ENCODE measurements around the gene ATP10A.

The ATP10A gene, protein sequence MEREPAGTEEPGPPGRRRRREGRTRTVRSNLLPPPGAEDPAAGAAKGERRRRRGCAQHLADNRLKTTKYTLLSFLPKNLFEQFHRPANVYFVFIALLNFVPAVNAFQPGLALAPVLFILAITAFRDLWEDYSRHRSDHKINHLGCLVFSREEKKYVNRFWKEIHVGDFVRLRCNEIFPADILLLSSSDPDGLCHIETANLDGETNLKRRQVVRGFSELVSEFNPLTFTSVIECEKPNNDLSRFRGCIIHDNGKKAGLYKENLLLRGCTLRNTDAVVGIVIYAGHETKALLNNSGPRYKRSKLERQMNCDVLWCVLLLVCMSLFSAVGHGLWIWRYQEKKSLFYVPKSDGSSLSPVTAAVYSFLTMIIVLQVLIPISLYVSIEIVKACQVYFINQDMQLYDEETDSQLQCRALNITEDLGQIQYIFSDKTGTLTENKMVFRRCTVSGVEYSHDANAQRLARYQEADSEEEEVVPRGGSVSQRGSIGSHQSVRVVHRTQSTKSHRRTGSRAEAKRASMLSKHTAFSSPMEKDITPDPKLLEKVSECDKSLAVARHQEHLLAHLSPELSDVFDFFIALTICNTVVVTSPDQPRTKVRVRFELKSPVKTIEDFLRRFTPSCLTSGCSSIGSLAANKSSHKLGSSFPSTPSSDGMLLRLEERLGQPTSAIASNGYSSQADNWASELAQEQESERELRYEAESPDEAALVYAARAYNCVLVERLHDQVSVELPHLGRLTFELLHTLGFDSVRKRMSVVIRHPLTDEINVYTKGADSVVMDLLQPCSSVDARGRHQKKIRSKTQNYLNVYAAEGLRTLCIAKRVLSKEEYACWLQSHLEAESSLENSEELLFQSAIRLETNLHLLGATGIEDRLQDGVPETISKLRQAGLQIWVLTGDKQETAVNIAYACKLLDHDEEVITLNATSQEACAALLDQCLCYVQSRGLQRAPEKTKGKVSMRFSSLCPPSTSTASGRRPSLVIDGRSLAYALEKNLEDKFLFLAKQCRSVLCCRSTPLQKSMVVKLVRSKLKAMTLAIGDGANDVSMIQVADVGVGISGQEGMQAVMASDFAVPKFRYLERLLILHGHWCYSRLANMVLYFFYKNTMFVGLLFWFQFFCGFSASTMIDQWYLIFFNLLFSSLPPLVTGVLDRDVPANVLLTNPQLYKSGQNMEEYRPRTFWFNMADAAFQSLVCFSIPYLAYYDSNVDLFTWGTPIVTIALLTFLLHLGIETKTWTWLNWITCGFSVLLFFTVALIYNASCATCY (N-terminal part only)

DNA sequence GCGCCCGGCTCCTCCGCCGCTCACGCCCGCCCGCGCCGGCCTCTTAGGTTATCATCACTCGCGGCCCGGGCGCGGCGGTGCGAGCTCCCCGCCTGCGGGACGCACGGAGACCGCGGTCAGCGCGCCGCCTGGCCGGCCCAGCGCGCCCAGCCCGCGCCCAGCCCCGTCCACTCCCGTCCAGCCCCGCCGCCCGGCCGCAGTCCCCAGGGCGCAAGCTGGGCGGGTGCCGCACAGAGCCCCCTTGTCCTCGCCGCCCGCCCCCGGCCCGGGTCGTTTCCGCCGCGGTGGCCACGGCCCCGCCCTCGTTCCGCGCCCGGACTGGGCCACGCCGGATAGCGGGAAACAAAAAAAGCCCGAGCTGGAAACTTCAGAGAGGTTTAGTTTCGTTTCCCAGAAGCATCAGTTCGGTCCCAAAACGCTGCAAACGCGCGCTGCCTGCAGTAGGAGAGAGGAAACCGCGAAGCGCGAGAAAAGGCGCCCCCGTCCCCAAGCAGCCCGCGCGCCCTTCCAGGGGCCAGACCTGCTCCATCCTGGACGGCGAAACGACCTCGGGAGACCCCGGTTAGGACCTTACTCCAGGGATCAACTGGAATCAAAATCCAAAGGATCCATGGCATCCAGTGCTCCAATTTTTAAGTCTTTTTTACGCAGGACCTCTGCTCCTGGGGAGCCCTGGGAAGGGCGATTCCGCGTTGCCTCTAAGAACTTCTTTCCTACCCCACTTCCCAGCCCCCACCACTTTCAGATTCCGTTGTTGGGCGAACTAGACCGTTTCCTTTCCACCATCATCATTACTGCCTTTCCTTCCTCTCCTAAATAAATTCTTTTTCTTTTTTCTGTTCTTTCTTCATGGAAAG, at the start of gene ATP10A:
Gene ATP10A, minus strand, starts transcription at position 217 of the 857 bp plus-strand sequence. CDS start 231 bp downstream, outside the sequence.
- FAIRE-seq = no peak

DNA sequence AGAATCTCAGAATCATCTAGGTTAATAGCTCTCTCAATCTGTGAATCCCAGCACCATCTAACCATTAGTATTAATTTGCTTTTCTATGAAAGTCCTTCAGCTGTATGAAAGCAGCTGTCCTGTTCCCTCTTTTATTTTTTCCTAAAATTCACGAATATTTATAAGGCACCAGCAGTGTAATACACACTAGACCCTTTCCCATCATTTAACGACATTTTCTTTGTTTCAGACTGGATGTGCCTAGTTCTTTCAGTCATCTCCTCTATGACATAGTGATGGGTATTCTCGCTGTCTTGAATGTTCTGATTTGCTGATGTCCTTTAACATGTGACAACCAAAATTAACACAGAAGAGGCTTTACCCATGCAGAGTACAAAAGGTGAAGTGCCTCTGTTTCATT, 48.9 kb upstream of the ATP10A start:
- no peak for FAIRE-seq

DNA sequence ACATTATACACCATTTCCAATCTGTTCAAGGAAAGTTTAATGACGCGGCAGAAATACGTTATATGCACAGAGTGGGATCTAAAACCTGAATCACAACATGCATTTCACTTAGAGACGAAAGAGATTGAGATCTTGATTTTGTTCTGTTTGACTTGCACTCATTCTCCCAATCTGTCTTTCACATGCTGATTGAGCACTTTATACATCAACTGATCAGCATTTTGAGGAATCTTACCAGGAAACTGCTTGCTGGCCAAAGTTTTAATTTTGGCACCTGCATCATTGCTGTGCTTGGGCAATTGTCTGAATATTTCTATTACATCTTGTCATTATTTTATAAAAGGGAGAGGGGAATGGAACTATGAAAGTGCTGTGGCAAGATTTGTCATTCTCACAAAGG, 47.7 kb upstream of the ATP10A start:
- FAIRE-seq = no peak

DNA sequence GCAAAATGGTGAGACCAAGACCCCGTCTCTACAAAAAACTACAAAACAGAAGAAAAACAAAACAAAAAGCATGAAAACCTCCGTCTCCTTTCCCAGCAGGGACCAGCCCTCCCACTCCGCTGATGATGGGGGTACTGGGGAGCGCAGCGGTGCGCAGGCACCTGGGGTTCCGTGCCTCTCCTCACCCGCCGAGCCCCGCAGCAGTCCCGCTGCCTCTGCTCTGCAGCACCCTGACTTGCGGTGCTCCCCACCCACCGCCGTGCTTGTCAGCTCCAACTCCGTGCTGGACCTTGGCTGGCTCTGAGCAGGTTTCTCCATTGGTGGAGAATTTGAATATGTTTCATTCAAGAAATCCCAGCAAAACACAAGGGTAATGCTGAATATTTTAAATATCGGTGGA, 46.7 kb upstream of the ATP10A start:
- FAIRE-seq = no peak

DNA sequence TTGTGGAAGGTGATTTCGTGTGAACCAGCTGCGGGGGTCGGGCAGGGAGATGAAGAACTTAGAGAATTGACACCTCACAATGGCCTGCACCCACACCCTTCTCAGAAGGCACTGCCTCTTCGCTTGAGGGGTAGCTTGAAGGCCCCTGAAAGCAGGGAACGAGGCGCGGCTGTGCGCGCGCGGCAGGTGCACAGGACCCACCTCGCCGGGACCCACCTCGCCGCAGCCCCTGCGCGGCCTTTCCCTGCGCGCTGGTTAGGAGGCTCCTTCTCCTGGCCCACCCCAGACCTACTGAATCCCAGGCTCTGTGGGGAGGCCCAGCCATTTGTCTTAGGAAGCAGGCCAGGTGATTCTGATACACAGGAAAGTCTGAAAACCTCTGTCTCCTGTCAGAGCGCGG, 46.2 kb upstream of the ATP10A start:
- no peak for FAIRE-seq

DNA sequence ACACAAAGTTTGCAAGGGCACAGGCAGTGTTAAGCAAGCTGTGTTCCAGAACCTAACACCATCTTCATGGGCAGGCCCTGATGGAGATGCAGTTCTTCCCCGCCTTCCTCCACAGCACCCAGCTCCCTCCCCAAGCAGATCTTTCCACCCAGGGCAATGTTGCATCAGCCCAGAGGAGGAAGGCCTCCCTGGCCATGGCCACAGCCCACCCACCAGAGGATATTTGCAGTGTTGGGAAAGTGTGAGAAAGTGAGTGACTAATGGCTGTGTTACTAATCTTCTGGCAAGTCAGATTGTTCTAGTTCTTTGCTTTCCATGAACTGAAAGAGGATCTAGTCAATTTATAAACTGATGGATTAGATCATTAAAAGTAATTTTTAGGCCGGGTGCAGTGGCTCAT, 42.0 kb upstream of the ATP10A start:
- no peak for FAIRE-seq

DNA sequence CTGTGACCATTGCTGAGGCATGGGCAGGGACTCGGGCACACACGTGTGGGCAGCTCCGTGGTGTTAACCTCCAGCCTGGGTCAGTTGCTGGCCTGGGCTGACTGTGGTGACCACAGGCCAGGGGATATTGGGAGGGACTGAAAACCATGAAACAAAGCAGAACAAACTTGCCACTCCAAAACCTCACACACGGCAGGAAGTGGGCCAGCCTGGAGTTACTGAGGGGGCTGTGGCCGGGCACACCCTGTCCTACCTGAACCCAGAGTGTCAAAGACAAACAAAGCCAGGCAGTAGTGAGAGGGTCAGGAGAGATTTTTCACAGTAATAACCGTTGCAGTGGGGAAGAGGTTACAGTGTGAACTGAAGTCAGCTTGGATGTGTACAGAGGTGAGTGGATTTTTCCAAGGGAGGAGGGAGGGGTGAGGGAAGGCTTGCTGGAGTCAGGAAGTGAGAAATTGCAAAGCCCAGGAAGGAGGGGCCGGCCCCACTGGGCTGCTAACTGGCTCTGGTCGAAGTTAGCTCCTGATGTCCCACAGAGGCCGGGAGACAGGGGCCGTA, 40.0 kb upstream of the ATP10A start:
- no peak for FAIRE-seq

DNA sequence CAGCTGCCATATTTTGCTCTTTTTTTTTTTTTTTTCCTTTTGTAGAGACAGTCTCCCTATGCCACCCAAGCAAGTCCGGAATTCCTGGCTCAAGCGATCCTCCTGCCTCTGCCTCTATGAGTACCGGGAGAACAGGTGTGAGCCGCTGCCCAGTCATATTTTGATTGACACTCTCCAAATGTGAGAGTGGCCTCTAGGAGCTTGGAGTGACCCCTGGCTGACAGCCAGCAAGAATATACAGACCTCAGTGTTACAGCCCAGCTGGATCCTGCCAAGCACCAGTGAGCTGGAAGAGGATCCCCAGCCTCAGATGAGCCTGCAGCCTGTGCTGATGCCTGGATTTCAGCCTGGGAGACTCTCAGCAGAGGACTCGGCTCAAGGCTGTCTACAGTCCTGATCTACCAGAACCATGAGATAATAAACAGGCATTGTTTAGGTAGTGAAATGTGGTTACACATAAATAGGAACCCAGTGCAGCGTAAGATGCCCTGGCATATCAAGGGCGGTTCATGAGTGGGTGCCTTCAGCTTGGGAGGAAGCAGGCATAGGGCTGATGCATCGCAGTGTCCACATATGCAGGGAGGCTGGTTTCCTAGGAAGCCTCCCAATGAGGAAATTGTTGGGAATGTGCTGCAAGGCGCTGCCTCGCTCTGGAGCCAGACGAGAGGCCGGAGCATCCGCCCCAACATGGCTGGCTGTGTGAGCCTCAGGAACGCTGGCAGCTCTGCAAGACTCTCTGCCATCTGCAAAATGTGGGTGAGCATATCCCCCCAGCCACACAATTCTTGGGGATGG, 38.9 kb upstream of the ATP10A start:
- no peak for FAIRE-seq

DNA sequence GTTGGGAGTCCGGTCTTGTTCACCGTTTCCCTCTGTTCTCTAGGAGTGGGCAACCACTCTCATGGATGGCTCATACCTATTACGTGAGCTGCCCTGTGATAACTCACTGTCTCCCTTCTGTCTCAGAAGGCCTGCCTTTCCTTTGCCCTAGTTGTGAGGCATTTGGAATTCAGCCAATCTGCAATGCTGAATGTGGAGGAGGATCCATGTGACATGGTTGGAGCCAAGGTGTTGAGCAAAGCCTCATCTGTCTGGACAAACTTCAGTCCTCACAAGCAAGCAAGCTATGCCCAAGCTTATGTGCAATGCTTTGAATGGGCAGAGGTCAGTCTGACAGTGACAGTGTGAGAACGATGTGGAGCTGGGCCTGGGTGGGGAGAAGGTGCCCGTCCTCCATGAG, 37.8 kb upstream of the ATP10A start:
- FAIRE-seq = no peak

DNA sequence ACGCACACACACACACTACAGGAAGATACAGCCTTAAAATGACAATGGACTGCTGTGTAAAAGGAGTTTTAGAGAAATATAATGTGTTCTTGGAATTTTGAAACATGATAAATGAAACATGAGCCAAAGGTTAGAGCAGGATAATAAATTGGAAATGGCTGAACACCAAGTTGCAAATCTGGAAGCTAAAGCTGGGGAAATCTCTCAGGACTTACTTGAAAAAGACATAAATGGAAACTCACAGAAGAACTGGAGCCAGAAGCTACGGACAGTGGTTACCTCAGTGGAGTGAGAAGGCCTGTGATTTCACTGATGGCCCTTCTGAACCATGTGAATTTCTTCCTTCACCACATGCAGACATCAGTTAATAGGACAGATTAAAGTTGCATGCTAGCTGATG, 37.3 kb upstream of the ATP10A start:
- FAIRE-seq = no peak

DNA sequence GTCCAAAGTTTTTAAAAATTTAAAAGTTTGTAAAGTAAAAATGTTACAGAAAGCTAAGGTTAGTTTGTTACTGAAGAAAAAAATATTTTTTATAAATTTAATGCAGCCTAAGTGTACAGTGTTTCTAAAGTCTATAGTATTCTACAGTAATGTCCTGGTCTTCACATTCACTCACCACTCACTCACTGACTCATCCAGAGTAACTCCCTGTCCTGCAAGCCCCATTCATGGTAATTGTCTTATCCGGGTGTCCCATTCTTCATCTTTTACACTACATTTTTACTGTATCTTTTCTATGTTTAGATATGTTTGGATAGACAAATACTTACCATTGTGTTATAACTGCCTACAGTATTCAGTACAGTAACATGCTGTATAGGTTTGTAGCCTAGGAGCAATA, 36.7 kb upstream of the ATP10A start:
- no peak for FAIRE-seq

DNA sequence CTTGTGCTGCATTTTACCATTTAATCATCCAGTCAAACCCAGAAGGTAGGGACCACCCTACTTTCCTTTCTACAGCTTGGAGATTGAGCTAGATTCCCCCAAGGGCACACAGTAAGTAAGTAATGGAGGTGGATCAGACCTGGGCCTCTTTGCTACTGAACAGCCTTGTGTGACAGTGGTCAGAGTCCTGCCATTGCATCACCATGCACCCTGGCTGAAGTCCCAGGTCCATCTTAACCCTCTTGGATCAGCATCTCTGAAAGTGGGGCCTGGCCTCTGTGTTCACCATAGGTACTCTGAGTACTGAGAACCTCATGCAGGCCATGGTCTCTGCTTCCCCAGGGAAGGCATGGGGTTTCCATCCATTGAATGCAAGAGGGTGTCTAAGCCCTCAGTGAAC, 34.5 kb upstream of the ATP10A start:
- no peak for FAIRE-seq

DNA sequence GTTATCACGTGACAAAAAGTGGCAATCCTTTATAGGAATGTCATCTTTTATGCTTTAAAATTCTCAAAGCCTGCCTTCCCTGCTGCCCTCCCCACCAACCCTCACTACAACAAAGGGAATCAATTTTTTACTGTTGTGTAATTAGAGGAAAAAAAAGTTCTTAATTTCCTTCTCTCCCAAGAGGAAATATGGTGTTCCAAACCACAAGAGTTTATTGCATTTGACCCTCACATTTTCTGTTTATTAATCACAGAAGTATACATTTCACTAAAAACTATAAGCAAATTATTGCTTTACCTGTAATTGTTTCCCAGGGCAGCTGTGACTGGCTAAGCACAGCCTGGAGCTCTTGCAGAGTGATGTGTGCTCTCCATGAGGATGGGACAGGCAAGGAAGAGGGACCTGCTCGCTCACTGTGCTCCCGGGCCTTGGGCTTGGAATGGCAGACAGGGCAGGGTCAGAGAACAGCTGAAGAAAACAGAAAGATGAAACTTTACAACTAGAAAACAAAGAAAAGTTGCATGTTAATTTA, 31.3 kb upstream of the ATP10A start:
- no peak for FAIRE-seq

DNA sequence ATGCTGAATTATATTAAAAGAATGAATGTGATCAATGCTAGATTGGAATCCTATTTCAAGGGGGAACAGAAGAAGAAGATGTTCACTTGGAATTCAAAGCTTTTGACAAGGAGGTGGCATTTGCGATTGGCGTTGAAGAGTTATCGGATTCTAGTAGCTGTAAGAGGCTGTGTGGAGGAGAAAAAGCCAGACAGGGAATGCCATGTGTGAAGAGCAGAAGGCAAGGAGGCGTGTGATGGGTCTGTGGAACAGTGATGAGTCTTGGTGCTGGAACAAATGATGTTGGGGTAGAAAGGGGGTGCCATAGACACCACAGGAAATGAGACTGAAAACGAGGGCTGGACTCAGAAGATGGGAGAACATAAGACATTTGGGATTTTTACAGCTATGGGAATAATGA, 30.5 kb upstream of the ATP10A start:
- FAIRE-seq = no peak

DNA sequence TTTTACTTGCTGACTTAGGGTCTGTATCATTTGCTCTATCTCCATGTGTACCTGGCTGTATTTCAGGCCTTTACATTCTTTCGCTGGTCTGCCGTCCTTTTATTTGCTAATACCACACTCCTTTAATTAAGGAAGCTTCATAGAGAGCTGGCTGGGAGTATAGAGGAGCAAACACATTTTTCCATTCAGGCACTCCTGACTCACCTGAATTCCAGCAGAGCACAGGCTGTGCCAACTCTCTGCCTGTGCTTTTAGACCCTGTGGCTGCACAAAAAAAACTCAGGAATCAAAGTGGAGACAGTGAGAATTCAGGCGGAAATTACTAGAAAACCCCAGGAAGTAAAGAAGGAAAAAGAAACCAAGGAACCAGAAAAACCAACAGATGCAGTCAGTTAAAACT, 29.0 kb upstream of the ATP10A start:
- no peak for FAIRE-seq

DNA sequence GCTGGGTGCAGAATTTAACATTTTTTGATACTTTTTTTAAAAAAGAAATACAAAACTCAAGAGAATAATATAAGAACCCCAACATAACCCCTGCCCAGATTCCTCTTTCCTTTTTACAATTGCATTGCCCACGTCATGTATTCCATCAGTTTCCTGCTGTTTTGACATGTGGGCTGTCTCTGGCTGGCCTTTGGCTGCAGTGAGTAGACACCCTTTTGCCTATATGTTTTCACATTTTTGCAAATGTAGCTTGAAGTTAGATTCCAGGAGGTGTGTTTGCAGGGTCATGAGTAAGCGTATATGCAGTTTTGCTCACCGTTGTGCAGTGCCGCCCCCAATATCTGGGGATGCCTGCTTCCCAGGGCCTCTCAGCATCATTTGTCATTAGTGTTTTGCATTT, 28.0 kb upstream of the ATP10A start:
- FAIRE-seq = no peak

DNA sequence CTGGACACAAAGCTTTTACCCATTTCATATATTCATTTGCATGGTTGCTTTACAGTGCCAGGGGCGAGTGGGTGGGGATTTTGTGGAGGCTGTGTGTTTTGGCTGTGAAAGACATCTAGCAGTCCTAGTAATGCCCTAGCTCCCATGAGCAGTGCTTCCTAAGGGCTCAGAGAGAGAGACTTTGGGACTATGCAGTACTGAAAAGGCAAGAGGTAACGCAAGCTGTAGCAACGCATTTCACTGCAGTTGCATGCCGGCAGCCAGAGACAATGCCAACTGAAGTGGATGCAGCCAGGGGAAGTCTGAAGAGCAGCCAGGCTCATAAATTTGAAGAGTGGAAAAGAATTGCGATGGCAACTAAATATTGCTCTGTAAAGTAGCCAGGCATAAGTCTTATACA, 27.4 kb upstream of the ATP10A start:
- no peak for FAIRE-seq

DNA sequence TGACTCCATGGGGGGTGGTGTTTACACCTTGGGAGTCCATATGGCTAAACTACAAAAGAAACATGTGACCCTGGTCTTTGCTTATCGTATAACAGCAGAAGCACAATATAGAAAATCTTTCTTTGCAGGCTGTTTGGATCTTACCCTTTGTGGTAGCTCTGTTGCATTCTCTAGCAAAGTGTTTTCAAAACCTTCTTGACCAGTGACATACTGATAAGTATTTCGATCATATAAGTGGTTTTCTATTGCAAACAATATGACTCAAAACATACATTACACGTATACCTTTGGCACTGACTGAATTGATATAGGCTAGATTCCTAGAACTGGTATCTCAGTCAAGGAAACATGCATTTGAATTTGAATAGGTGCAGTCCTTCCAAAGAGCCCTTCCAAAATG, 24.7 kb upstream of the ATP10A start:
- no peak for FAIRE-seq

DNA sequence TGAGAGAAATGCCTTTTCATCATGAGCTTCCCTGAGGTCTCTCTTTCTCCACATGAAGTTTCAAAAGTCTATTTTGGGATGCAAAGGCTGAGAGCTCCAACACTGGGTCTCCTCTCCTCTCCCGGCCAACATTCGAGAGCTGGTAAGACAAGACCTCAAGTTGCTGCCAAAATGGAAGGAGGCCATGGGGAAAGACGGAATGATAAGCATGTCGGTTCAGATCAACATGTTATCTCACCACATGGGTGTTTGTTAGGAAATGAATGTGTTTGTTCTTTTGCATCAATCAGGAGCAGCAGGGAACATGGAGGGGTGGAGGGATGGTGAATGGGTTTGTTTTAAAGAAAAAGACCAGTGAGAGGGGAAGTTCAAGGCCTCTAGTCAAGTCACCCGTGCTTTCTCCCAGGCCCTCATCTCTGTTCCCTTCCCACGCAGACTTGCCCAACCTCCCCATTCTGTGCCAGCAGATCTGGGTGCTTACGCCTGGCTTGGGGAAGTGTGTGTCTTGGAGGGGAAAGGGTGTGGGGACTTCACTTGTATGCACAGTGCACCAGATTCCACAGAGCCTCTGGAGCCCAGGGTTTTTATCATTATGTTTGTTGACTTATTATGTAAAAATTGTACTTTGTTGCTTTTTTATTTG, 23.5 kb upstream of the ATP10A start:
- no peak for FAIRE-seq

DNA sequence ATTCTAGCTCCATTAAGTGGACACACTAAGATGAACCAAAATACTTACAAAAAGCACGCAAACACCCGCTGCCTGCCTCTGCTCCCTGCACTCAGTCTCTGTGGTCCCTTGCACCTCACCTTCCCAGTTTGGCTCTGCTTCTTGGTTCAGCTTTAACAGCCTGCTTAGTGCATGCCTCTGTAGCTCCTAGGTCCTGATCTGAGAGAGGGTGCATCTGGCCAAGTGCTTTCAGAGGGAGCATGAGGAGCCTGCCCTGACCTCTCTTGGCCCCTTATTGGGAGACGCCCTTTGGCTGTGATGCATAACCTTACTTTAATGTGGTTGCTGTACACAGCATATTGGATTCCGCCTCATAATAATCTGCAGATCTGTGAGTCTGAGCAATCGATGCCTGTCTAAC, 21.2 kb upstream of the ATP10A start:
- no peak for FAIRE-seq
